WI38 (cell line): ENCODE data around the gene LSAMP.

ENCODE experiments used
- H3K4me3 ChIP-seq: 2 replicates; pipeline ENCODE4 v1.5.1; 2011; ENCODE audit warnings: low read depth, mild to moderate bottlenecking, control low read depth, low read length
- TF ChIP-seq, protein P1 (sequence below): IDR thresholded peaks from 2 replicates; pipeline ENCODE4 v1.5.1; 2012; ENCODE audit warnings: low read depth, mild to moderate bottlenecking, control low read depth, low read length

The LSAMP gene

DNA sequence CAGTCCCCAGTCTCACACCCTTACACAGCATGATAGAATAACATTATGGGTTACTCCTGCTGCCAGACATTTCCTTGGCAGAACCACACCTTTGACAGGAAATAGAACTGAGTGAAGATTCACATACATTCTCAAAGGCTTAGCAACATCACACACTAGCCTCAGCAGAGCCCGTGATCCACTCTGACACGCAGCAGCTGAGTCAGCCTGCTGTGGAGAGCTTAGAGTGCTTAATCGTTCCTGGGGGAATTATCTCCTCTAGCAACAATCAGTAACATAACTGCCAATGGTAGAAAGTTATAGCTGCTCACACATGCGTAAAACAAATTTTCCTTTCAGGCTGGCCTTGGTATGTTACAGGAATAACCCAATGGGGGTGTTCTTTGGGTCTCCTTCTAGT is 439.9 kb downstream of the LSAMP start:
- TF ChIP-seq, protein P1, sequence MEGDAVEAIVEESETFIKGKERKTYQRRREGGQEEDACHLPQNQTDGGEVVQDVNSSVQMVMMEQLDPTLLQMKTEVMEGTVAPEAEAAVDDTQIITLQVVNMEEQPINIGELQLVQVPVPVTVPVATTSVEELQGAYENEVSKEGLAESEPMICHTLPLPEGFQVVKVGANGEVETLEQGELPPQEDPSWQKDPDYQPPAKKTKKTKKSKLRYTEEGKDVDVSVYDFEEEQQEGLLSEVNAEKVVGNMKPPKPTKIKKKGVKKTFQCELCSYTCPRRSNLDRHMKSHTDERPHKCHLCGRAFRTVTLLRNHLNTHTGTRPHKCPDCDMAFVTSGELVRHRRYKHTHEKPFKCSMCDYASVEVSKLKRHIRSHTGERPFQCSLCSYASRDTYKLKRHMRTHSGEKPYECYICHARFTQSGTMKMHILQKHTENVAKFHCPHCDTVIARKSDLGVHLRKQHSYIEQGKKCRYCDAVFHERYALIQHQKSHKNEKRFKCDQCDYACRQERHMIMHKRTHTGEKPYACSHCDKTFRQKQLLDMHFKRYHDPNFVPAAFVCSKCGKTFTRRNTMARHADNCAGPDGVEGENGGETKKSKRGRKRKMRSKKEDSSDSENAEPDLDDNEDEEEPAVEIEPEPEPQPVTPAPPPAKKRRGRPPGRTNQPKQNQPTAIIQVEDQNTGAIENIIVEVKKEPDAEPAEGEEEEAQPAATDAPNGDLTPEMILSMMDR = no peak
- H3K4me3 ChIP-seq = no peak overlapping the region

DNA sequence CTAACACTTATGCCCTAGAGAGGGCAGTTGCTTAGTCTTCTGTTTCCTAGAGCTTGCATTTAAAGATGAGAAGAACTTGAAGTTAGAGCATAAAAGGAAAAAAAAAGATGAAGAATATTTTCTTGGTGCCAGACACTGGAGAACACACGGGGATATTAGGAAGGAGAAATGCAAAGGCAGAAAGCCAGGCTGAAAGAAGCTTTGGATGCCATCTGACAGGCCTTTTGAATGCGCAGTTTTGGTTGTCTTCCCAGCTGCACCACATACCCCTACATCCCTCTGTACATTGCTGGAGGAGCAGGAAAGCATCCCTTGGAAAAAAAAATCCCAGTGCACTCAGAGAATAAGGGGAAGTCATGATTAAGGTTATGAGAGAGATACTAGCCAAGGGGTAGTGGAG is 443.1 kb downstream of the LSAMP start:
- TF ChIP-seq, protein P1 = no peak
- no peak overlapping the region for H3K4me3 ChIP-seq

DNA sequence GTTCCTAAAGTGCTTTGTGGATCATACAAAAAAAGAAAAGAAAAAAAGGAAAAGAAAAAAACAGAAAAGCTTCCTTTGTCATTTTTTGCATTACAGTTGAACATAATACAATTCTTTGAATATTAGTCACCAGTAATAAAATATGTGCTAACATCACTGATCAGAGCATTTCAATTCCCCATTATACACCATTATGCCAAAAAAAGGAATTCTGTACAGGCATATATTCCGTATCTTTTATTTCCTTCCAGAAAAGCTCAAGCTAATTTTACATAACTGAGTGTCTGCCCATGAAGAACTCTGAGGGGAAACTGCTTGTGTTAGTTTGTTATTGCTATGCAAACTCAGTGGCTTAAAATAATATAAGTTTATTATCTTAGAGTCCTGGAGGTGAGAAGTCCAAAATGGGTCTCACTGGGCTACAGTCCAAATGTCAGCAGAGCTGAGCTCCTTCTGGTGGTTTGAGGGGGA is 444.1 kb downstream of the LSAMP start:
- TF ChIP-seq, protein P1 = no peak
- no peak overlapping the region for H3K4me3 ChIP-seq

DNA sequence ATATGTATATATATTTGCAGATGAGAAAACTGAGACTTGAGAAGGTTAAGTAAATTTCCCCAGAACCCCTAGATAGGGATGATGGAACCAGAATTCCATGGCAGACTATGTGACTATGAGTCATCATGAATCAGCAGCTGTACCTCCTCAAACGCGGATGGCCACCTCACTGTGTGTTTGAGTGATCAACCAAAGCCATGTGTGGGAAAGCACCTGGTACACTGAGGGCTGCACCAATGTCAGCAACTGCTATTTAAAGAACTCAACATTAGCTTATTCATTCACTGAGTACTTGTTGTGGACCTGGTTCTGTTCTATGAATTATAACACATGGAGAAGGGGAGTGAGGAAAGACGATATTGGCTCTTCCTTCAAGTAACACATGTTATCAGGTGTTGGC is 445.0 kb downstream of the LSAMP start:
- TF ChIP-seq, protein P1 = no peak
- H3K4me3 ChIP-seq = no peak overlapping the region

GRCh38 chr3:115999613-116000012 is 445.7 kb downstream of the LSAMP start:
- no peak overlapping the region for H3K4me3 ChIP-seq
- TF ChIP-seq, protein P1 = no peak

- TF ChIP-seq, protein P1 = no peak
- H3K4me3 ChIP-seq = no peak overlapping the region
Measured at GRCh38 chr3:115999001-115999585, 446.2 kb downstream of the LSAMP start.

GRCh38 chr3:115996420-115997108 is 448.7 kb downstream of the LSAMP start:
- TF ChIP-seq, protein P1 = no peak
- H3K4me3 ChIP-seq = no peak overlapping the region
